Skeletal muscle satellite cell (primary cell): Measurements from ENCODE around the gene CORT. TPM values are rescaled to one million over a fixed set of nuclear protein-coding genes. Genes with fewer than 3 reads are reported as not detected.
"Not testable (repeated sequence)": the region's sequence is repeated elsewhere in the genome, so short reads cannot be mapped to it uniquely, and the experiment has no call there.

Source experiments
- H3K27me3 ChIP-seq: 2 replicates; pipeline ENCODE4 v1.7.0; 2013; ENCODE audit warnings: low read length; ENCODE audit not compliant: control insufficient read depth, insufficient read depth
- H3K36me3 ChIP-seq: 2 replicates; pipeline ENCODE4 v1.7.0; 2013; ENCODE audit warnings: mild to moderate bottlenecking, control low read depth, low read length; ENCODE audit not compliant: insufficient read depth
- H3K4me1 ChIP-seq: 2 replicates; pipeline ENCODE4 v1.7.0; 2013; ENCODE audit warnings: low read length; ENCODE audit not compliant: control insufficient read depth, insufficient read depth
- H3K4me2 ChIP-seq: 2 replicates; pipeline ENCODE4 v1.7.0; 2013; ENCODE audit warnings: mild to moderate bottlenecking, low read length
- H3K4me3 ChIP-seq: 2 replicates; pipeline ENCODE4 v1.7.0; 2013; ENCODE audit warnings: low read length
- H3K9ac ChIP-seq: 2 replicates; pipeline ENCODE4 v1.7.0; 2013; ENCODE audit warnings: mild to moderate bottlenecking, low read depth, low read length, moderate library complexity
- H3K9me3 ChIP-seq: replicated peaks from 2 replicates; pipeline ENCODE4 v1.7.0; 2013; ENCODE audit warnings: mild to moderate bottlenecking, control low read depth, low read length
- total RNA-seq: library from RNA; depleted of rRNA; stranded (reverse); fragments of >200 nt; gene quantifications from 2 replicates; pipeline ENCODE4 v1.2.3, GENCODE V29; 2012; rRNA removed

The CORT gene, protein sequence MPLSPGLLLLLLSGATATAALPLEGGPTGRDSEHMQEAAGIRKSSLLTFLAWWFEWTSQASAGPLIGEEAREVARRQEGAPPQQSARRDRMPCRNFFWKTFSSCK
- 0.22 and 0.25 TPM in 2 replicates for total RNA-seq

DNA sequence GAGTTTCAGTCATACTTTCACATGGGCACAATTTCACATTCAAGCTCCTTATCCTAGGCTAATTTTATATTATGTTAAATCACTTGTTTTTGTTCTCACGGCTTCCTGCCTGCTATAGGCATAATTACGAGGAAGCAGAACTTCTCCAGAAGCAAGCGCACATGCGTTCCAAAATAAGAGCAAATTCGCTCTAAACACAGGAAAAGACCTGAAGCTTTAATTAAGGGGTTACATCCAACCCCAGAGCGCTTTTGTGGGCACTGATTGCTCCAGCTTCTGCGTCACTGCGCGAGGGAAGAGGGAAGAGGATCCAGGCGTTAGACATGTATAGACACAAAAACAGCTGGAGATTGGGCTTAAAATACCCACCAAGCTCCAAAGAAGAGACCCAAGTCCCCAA is at the start of gene CORT:
CORT (plus strand) TSS at position 281 of the 400 bp plus-strand sequence. CDS start 193 bp downstream, outside the sequence.
- Histone ChIP-seq H3K4me1 (peaks cover 4% of the 10 kb centered on the region), H3K4me3 (no peak within 1 kb of the TSS), H3K9me3 (no peaks in the 10 kb centered on the region), H3K4me2 (no peak within 1 kb of the TSS), H3K9ac (no peak within 1 kb of the TSS), H3K27me3 (no peaks in the 10 kb centered on the region), H3K36me3 (no peaks in the 10 kb centered on the region)

GRCh38 chr1:10401281-10401680 is 48.5 kb upstream of the CORT start:
- H3K36me3 ChIP-seq, result peaks cover 31% of the 10 kb centered on the region
- H3K4me1 ChIP-seq, result peaks cover 34% of the 10 kb centered on the region
- peak overlapping the region; percentile 91 for H3K9ac ChIP-seq
- peak overlapping the region; percentile 91 for H3K4me2 ChIP-seq
- H3K27me3 ChIP-seq, result no peaks in the 10 kb centered on the region
- no peaks in the 10 kb centered on the region for H3K9me3 ChIP-seq
- H3K4me3 ChIP-seq, result peak overlapping the region; percentile 89

- Histone ChIP-seq H3K9me3 (no peaks in the 10 kb centered on the region), H3K4me1 (peaks cover 34% of the 10 kb centered on the region), H3K4me2 (no peak overlapping the region), H3K27me3 (no peaks in the 10 kb centered on the region), H3K36me3 (peaks cover 46% of the 10 kb centered on the region), H3K4me3 (no peak overlapping the region), H3K9ac (peak overlapping the region; percentile 25)
Measured at GRCh38 chr1:10402729-10403274, 47.0 kb upstream of the CORT start.

- H3K36me3 ChIP-seq, result peaks cover 88% of the 10 kb centered on the region
- no peaks in the 10 kb centered on the region for H3K9me3 ChIP-seq
- no peak overlapping the region for H3K4me2 ChIP-seq
- H3K27me3 ChIP-seq, result no peaks in the 10 kb centered on the region
- H3K4me3 ChIP-seq, result no peak overlapping the region
- H3K9ac ChIP-seq, result no peak overlapping the region
- H3K4me1 ChIP-seq, result peaks cover 20% of the 10 kb centered on the region
Measured at GRCh38 chr1:10407201-10407600, 42.6 kb upstream of the CORT start.

GRCh38 chr1:10415211-10415930 is 34.5 kb upstream of the CORT start:
- Histone ChIP-seq H3K4me1 (peaks cover 9% of the 10 kb centered on the region), H3K9ac (peak overlapping the region; percentile 53), H3K36me3 (peaks cover 86% of the 10 kb centered on the region), H3K4me3 (no peak overlapping the region), H3K27me3 (no peaks in the 10 kb centered on the region), H3K9me3 (no peaks in the 10 kb centered on the region), H3K4me2 (no peak overlapping the region)

DNA sequence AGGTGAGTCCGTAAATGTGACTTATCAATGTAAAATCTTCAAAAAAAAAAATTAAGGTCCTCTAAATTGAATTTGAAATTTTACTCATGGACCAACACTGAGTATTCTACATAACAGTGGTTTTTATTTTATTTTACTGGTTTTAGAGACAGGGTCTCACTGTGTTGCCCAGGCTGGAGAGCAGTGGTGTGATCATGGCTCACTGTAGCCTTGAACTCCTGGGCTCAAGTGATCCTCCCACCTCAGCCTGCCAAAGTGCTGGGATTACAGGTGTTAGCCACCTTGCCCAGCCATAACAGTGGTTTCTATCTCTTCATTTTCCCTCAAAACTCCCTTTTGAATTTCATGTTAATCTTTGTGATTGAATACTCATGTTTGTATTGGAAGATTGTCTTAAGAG is 33.9 kb upstream of the CORT start:
- H3K4me1 ChIP-seq, H3K9me3 ChIP-seq, H3K27me3 ChIP-seq, H3K4me2 ChIP-seq, H3K4me3 ChIP-seq: not testable (repeated sequence)
- H3K36me3 ChIP-seq, result peaks cover 83% of the 10 kb centered on the region
- H3K9ac ChIP-seq, result peak overlapping the region; percentile 53

DNA sequence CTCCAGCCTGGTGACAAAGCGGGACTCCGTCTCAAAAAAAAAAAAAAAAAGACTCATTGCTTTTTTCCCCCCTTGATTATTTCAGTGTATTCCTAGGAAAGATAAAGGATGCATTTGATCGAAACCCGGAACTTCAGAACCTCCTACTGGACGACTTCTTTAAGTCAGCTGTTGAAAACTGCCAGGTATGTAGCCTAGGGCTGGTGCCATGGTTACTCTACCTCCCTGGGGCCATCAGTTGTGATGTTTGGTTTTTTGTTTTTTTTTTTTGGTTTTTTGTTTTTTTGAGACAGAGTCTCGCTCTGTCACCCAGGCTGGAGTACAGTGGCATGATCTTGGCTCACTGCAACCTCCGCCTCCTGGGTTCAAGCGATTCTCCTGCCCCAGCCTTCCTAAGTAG is 31.1 kb upstream of the CORT start:
- H3K4me3 ChIP-seq, H3K4me2 ChIP-seq, H3K9ac ChIP-seq, H3K27me3 ChIP-seq, H3K9me3 ChIP-seq: not testable (repeated sequence)
- H3K36me3 ChIP-seq, result peaks cover 69% of the 10 kb centered on the region
- peaks cover 11% of the 10 kb centered on the region for H3K4me1 ChIP-seq

GRCh38 chr1:10419351-10419750 is 30.5 kb upstream of the CORT start:
- Histone ChIP-seq H3K9ac (no peak overlapping the region), H3K36me3 (peaks cover 69% of the 10 kb centered on the region), H3K4me1 (peaks cover 13% of the 10 kb centered on the region), H3K4me2 (no peak overlapping the region), H3K4me3 (no peak overlapping the region), H3K9me3 (no peaks in the 10 kb centered on the region), H3K27me3 (no peaks in the 10 kb centered on the region)

GRCh38 chr1:10421637-10422036 is 28.2 kb upstream of the CORT start:
- H3K9me3 ChIP-seq, result no peaks in the 10 kb centered on the region
- H3K4me3 ChIP-seq, result no peak overlapping the region
- H3K4me2 ChIP-seq, result no peak overlapping the region
- H3K36me3 ChIP-seq, result peaks cover 48% of the 10 kb centered on the region
- H3K4me1 ChIP-seq, result peaks cover 4% of the 10 kb centered on the region
- no peak overlapping the region for H3K9ac ChIP-seq
- no peaks in the 10 kb centered on the region for H3K27me3 ChIP-seq

- Histone ChIP-seq H3K9me3 (no peaks in the 10 kb centered on the region), H3K36me3 (peaks cover 27% of the 10 kb centered on the region), H3K4me3 (no peak overlapping the region), H3K4me1 (peaks cover 4% of the 10 kb centered on the region), H3K27me3 (no peaks in the 10 kb centered on the region), H3K9ac (no peak overlapping the region), H3K4me2 (no peak overlapping the region)
Measured at GRCh38 chr1:10424034-10424433, 25.8 kb upstream of the CORT start.

DNA sequence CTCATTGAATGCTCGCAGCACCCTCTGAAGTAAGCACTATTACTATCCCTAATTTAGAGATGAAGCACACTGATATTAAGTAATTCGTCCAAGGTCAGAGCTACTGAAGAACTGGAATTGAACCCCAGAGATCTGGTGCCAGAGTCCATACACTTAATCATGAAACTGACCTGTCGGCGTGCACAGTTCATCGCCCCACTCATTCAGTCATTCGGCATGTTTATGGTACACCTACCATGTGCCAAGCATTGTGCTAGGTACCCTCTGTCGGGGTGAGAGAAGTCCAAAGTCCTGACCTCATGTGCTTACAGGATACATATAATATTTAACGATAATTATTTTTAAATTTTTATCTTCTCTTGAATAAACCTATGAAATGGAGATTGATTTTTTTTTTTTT is 25.2 kb upstream of the CORT start:
- Histone ChIP-seq H3K4me2 (no peak overlapping the region), H3K4me3 (no peak overlapping the region), H3K27me3 (no peaks in the 10 kb centered on the region), H3K36me3 (peaks cover 21% of the 10 kb centered on the region), H3K9ac (no peak overlapping the region), H3K9me3 (no peaks in the 10 kb centered on the region), H3K4me1 (peaks cover 5% of the 10 kb centered on the region)
